8988T (cell line): ENCODE results near the gene ZDHHC22.

Experiments used
- DNase-seq: peaks from one replicate; pipeline ENCODE4 v3.0.0; 2011

ZDHHC22 gene

DNA sequence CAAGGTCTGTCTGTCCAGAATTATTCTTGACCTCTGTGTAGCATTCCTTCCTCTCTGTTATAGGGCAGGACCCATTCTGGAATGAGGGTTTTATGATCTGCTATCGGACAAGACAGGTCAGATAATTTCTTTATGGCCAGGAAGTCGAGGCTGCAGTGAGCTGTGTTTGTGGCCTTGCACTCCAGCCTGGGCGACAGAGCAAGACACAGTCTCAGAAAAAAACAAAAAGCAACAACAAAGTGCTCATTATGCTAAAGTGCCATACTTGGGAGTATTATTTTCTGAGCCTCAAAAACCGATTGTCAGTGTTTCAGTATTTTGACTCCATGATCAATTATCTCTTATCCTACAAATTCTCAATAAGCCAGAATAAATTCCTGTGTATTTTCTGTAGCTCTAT lies 39.4 kb downstream of the ZDHHC22 start:
- no peak for DNase-seq

DNA sequence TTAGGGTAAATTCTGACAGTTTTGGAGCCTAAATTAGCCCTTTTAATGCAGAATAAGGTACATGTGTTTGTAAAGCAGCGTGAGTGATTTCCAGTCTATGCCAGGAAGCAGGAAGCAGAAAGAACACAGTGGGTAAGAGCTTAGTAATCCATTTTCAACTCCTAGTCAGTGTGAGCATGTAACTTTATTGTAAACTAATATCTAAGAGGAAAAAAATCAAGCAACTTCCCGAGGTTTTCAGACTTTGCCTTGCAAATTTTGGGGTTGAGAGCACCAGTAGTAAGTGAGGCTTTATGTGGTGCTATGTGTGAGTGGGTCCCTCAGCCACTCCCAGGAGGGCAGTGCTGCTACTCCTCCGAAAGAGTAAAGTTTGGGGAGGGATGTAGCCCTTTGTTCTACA lies 40.6 kb downstream of the ZDHHC22 start:
- no peak for DNase-seq

DNA sequence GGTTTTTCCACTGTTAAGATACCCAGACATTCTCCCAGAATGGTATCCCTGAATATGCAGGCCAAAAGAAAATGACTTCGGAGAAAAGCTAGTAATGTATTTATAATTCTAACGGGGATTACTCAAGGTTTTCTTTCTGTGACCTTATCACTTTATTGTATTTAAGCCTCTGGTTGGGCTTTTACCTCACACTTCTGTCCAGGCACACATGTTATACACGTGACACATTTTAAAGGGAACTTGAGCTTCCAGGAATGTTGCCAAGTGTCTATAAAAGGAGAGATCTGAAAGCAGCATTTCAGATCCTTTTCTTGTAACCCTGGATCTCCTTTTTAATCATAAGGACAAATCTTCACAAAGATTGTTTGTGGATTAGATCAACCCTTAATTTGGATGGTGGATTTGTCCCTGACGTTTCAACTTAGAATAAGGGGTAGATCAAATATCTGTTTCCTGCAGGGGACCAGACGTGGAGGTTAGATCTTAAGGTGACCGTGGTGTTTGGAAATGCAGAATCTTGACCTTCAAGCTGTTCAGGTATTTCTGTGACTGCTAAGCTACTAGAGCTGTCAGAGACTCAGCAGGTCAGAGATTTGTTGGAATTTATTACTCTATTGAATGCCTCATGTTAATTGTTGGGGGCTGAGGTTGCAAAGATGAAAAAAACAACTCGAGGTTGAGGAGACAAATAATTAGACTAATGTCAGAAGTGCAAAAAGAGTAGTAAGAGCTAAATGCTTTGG lies 42.0 kb downstream of the ZDHHC22 start:
- no peak for DNase-seq

DNA sequence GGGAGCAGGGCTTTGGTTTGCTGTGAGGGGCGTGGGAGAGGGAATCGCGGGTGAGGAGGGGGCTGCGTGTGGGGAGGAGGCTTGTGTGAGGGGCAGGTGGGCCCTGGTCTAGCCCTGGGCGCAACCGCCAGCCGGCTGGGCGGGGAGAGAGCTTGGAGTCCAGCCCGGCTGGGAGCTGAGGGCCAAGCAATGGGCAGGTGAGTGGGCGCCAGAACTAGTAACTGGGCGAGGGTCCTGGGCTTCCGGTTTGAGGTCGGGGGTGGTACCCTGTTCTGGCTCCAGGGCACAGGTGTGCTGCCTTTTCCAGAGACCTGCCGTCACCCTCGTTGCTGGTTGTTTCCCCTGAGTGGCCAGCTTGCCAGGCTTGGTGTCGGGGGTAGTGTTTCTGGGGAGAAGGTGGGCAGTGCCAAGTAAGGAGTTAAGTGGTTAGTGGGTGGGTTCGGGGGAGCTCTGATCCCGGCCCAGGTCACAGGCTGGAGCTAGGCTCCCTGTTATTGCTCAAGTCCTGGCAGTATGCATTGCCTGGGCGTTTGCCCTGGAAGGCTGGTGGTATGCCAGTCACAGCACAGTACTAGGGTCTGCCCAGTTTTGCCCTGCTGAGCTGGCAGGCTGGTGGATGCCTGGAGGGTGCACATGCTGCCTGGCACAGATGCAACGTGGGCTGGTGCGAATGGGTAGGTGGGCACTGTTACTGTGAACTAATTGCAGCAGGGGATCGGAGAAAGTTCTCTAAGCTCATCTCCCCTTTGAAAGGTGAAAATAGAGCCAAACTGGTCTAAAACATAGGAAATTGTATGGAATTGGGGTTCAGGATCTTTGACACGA lies 42.9 kb downstream of the ZDHHC22 start:
- DNase-seq: peak; percentile 26

DNA sequence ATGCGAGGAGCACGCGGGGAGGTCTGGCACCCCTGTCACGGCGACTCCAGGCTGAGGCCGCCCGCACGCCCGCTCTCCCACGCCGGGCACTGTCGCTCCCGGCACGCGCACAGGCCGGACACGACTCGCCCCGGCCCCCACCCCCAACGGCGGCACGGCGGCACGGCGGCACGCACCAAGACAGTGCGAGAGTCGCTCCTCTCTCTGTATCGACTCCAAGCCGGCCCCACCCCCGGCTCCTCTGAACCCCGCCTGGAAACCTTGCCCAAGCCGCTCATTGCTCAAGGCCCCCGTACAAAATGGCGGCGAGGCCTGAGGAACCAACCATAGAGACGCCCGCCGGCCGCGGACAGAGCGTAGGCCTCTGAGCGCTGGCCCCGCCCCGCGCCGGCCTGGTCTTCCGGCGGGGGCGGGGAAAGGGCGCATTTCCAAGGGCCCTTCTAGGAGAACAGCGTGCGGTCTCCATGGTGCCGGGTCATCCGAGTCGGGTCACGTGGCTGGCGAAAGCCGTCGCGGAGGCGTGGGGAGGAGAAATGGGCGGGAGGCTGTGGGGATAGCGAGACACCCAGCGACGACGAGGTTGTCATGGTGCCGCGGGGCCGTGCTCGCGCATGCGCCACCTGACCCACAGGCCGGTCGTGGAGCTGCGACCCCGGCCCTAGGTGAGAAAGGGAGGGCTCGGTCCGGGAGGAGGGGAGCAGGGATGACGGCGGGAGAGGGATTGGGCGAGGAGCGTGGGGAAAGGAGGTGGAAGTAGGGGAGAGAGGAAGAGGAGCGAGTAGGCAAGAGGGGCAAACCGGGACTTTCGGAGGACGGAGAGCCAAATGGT lies 43.7 kb downstream of the ZDHHC22 start, which contains the start of gene CIPC:
TSS of gene CIPC (plus strand) at position 559 of the 829 bp plus-strand sequence. CDS start 7,451 bp downstream, outside the sequence.
- DNase-seq: peak; percentile 93

DNA sequence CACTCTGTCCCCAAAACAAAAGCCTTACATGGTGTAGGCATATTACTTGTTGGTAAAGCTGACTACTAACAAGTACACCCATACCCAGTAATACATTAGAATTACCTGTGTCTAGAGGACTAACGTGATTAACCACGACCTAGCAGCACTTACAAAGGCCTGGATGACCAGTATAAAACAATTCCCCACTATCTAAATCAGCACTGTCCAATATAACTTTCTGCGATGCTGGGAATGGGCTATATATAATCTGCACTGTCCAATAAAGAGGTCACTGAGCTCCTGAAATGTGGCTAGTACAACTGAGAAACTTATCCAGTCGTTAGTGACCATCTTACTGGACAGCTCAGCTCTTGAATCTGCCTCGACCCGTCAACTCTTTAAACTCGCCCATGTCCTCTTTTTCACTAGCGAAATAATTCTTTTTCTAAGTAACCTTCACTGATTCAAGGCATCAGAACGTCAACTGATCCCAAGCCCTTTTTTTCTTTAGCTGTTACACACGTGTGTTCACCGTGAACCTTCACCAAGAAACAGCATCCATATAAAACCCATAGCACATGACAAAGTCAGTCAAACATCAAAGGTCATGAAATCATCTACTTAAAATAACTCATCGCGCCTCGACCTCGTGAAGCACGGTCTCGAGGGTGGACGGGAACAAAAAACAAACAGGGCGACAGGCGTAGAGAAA lies 44.4 kb downstream of the ZDHHC22 start:
- no peak for DNase-seq

DNA sequence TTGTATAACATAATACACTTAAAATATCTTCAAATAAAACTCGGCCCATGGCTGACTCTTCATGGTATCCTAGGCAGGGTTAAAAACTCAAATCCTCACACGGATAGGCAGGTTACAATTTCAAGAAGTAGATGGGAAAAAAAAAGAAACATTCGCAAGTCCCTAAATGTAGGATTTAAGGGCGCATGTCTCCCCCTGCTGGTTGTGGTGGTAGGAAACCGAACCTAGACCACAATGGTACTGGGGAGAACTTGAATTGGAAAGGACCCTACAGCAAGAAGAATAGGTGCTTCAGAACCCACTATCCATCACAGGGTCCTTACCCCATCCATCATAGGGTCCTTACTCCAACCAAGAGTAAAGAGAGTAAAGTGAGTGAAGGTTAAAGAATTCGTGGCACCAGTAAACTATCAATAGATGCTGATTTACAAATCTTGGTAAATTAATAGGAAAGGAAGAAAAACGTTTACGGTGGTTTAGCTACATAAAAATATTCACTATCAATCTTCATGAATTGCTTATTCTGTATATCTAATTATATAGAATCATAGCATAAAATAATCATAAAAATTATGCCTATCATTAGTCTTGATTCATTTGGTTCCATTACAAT lies 46.8 kb downstream of the ZDHHC22 start:
- peak; percentile 33 for DNase-seq

DNA sequence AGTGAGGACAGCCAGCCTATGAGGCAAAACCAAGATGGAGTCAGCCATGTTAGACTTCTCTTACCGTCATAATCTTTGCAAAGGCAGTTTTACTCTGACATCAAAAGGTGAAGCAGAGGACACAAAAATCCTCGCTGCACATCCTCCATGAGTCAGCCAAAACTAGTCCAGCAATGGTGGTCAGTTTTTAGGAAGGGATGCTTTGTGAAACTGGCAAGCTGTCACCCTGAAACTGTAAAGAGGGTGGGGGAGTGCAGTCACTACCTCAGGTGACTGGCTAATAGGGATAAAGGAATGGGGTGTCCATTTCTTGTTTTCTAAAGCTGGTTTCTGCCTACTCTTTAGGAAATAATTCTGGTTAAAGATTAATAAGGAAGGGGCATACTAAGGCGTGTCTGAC lies 48.9 kb downstream of the ZDHHC22 start:
- DNase-seq: no peak

DNA sequence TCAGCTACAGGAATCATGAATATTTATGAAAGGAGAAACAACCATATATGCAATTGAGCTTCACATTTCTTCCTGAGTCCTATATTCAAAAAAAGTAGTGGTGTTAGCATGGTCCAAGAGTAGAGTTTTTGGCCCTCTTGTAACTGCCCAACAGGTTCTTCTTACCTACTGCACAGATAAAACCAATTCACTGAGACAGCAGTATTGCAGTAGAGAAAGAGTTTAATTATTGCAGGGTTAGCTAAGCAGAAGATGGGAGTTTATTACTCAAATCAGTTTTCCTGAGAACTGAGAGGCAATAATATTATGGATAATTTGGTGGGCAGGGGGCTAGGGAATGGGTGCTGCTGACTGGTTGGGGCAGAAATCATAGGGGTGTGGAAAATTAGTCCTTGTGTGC lies 50.1 kb downstream of the ZDHHC22 start:
- no peak for DNase-seq

DNA sequence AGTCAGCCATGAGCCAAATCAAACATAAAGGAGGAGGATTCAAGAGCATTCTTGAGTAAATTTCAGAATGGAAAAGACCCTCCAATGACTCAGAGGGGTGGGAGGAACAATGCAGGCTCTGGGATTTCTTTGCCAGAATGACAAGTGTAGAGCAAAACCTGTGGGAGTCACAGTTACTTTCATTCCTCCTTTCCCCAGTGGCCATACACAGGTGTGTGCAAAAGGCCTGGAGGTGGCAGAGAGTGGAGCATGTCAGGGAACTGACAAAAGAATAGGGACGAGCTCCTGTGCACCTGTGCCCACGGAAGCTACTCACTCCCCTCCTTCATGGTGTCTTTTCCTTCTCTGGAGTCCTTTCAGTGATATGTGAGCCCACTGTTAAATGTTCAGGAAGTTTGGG lies 52.9 kb downstream of the ZDHHC22 start:
- DNase-seq: no peak

DNA sequence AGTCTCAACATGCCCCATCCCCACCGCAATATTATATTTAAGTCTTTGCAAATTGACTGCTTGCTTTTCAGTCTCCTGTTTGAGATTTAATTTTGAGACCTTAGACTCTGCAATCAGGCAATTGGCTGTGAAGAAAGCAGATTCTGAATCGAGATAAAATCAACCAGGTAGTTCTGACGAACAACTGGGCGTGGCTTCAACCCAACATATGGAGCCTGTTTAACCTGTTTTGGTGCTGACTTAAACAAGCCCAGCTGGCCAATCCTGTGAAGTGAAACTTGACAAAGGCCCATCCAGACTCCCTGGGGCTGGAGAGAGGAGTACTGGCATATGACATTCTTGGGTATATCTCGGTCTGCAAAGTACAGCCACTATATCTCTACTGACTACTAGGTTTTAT lies 53.4 kb downstream of the ZDHHC22 start:
- DNase-seq: no peak

DNA sequence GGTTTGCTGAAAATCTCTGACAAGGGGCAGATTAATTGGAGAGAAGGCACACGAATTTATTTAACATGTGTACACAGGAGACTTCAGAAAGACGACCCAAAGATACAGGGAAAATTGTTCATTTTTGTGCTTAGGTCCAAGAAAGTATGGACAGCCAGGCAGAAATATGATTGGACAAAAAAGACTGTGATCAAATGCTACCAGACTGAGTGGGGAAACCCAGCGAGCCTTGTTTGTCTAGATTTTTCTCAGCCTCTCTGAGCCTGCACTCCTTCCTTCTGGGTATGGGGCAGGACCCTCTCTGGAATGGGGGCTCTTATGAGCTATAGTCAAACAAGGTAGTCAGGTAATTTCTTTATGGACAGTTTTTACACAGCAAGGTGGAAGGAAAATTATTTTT lies 54.0 kb downstream of the ZDHHC22 start:
- DNase-seq: no peak

DNA sequence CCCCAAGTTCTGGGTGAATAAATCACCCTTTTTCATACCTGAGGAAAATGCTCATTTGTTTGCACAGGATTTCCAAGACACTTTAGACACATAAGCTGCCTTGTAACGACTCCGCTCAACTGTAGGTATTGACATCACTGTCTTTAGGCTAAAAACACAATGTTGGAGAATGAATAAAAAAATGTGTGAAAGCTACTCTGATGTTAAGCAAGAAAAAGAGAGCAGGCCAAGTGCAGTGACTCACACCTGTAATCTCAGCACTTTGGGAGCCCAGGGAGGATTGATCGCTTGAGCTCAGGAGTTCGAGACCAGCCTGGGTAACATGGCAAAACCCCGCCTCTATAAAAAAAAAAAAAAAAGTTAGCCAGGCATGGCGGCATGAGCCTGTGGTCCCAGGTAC lies 54.6 kb downstream of the ZDHHC22 start:
- DNase-seq: no peak

DNA sequence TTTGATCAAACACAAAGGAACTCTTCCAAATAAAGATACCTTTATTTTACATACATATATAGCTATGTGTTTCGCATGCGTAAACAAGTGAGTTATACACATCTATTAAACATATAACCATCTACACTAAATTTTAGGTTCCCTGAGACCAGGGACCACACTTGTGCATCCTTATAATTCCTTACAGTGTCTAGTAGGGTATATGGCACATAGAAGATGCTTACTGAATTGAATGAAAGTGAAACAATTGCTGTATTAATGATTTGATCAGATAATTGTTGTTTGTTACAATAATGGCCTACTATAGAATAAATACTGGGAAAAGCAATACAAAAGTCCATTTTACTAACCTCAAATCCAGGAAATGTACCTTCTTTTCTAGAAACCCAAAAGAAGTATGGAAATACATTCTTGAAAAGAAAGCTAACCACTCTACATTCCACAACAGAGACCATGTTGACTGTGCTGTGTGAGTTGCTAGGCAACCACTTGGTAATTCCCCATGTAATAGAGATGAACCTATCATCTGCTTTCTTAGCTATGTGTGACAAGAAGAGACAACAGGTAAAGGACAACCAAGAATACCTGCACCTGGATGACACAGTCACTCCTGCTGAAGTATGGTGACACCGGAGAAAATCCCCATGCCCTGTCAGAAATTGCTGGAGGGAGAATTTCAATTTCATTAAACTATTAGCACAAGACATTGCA lies 55.4 kb downstream of the ZDHHC22 start:
- DNase-seq: no peak

DNA sequence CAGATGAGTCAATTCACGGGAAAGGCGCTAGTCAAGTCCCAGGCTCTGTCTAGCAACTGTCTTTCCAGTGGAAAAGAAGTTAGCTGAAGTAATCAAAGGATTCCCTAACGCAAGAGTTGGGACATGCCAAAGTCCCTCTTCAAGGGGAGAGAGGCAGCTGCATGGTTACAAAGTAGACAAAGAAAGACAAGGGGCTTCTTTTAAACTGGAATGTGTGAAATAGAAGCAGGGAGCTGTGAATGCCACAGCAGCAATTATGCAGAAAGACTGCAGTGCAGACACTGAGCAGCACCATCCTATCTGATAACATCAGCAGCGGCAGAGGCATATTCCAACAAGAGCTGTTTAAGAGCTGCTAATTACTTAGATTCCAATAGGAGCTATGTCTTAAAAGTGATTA lies 56.1 kb downstream of the ZDHHC22 start:
- no peak for DNase-seq

DNA sequence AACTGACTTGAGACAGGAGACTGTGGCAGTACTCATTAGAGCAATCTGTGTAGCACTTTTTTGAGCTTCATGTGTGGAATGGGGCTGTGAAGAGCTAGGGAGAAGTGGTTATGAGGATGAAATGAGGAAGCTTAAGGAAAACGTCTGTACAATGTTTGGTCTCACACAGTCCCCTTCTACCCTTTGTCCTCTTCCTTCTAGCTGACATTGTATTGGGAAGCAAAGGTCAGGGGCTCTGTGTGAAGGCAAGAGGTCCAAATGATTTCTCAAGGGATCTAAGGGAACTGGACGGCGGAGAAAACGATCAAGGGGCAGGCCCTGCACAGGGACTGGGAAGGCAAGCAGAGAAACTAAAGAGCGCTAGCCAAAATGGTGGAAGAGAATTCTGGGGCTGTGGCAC lies 56.6 kb downstream of the ZDHHC22 start:
- no peak for DNase-seq

DNA sequence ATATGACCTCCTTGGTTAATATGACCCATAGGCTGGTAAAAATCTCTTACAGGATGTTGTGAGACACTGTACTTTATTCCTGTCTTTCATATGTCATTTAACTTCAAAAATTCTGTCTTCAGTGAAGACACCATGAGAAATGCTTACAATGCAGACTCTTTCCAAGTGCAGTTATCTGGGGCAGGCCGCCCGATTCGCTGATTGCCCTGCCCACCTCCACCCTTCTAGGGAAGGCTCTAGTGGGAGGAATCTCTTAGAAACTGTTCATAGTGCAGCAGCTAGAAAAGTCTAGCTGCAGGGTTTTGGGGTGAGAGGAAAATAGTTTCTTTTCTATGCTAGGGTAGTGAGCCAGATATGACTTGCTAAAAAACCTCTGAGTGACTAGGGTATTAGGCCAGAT lies 58.5 kb downstream of the ZDHHC22 start:
- DNase-seq: no peak

DNA sequence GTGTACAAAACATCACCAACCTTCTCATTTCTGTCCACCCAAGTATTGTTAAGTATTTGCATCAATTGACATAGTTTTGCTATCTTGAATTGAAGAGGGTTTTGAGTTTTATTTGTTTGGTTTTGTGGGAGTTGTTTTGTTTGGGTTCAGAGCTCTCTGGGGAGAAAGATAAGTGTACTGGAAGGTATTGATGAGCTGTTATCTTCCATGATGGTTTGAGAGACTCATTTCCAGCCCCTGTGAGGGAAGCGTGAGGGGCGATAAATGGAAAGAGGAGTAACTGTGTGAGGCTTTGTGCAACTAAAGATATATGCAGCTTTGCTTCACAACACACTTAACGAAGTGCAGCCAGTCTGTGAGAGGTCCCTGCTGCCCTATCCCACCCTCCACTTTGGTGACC lies 59.2 kb downstream of the ZDHHC22 start:
- no peak for DNase-seq
